Endothelial cell of umbilical vein (primary cell): ENCODE results near the gene AKAP8L. TPM values are rescaled to one million over a fixed set of nuclear protein-coding genes. Genes with fewer than 3 reads are reported as not detected.

Experiments
- BruUV-seq: library from RNA; stranded (reverse); fragments of 400-500 nt; replicated peaks from 2 replicates; lab custom pipeline; 2021; lab: Mats Ljungman, UMichigan
- CTCF ChIA-PET: fragments of 300-600, 350-600 bp; sonication (Branson Sonifier 250); formaldehyde crosslinking; loops from one replicate; lab custom pipeline; 2021; ENCODE audit warnings: antibody characterized with exemption, inconsistent platforms; lab: Charles Lee
- POLR2A ChIA-PET: fragments of 300-600, 350-600 bp; sonication (Branson Sonifier 250); formaldehyde crosslinking; loops from one replicate; lab custom pipeline; 2021; ENCODE audit warnings: antibody characterized with exemption, inconsistent platforms; lab: Charles Lee
- DNase-seq: peaks from one replicate; pipeline ENCODE4 v3.0.0-alpha.2; 2011; ENCODE audit warnings: low read depth, low spot score
- FAIRE-seq: peaks from 2 replicates; lab custom pipeline; 2011; peaks lifted over from hg19 to GRCh38; lab: Jason Lieb, UNC
- H2AFZ ChIP-seq: 2 replicates; pipeline ENCODE4 v1.6.0; 2012; ENCODE audit warnings: low read depth, low read length, control low read depth, inconsistent platforms
- H3K27ac ChIP-seq: 2 replicates; pipeline ENCODE4 v1.5.1; 2011; ENCODE audit warnings: low read depth, mild to moderate bottlenecking, control low read depth, low read length, moderate library complexity; ENCODE audit not compliant: insufficient read depth
- H3K27me3 ChIP-seq, 2 experiments: 2 replicates each; pipeline versions ENCODE4 v1.6.0 to v1.6.1; 2011; ENCODE audit warnings: low read length in 2 of 2, mixed read lengths in 1 of 2; ENCODE audit not compliant: control insufficient read depth in 2 of 2, insufficient read depth in 2 of 2
- H3K36me3 ChIP-seq, 2 experiments: 2 replicates in 1 of 2; 3 replicates in 1 of 2; pipeline ENCODE4 v1.5.1; 2011; ENCODE audit warnings: low read length in 2 of 2, mild to moderate bottlenecking in 1 of 2, moderate library complexity in 1 of 2; ENCODE audit not compliant: control insufficient read depth in 2 of 2, insufficient read depth in 2 of 2; ENCODE audit errors: extremely low read depth in 1 of 2
- H3K4me1 ChIP-seq: 3 replicates; pipeline ENCODE4 v1.5.1; 2011; ENCODE audit warnings: mild to moderate bottlenecking, low read length; ENCODE audit not compliant: control insufficient read depth, insufficient read depth; ENCODE audit errors: extremely low read depth
- H3K4me2 ChIP-seq: 2 replicates; pipeline ENCODE4 v1.6.1; 2011; ENCODE audit warnings: low read length, control low read depth, mixed read lengths; ENCODE audit not compliant: insufficient read depth
- H3K4me3 ChIP-seq, 3 experiments: fragments of 200-600 bp in 1 of 3; sonication (generic), shearing (Covaris generic) in 1 of 3; replicated peaks in 1 of 3; 2 replicates each; pipeline ENCODE4 v1.5.1; 2011 to 2016; ENCODE audit warnings: control low read depth in 3 of 3, low read length in 3 of 3, mild to moderate bottlenecking in 2 of 3, inconsistent platforms in 1 of 3, low read depth in 1 of 3, moderate library complexity in 1 of 3; ENCODE audit not compliant: insufficient read depth in 1 of 3
- H3K79me2 ChIP-seq: 2 replicates; pipeline ENCODE4 v1.6.0; 2012; ENCODE audit warnings: low read length, inconsistent platforms; ENCODE audit not compliant: control insufficient read depth, insufficient read depth
- H3K9ac ChIP-seq: replicated peaks from 2 replicates; pipeline ENCODE3; 2011; ENCODE audit warnings: low read length, control low read depth; ENCODE audit not compliant: insufficient read depth; ENCODE audit errors: extremely low read depth
- H3K9me1 ChIP-seq: replicated peaks from 3 replicates; pipeline ENCODE4 v1.6.0; 2011; ENCODE audit warnings: mild to moderate bottlenecking, low read length; ENCODE audit not compliant: control insufficient read depth, insufficient read depth; ENCODE audit errors: extremely low read depth
- H3K9me3 ChIP-seq: replicated peaks from 2 replicates; pipeline ENCODE4 v1.5.1; 2012; ENCODE audit warnings: low read length, inconsistent platforms; ENCODE audit not compliant: control insufficient read depth, insufficient read depth
- H4K20me1 ChIP-seq: replicated peaks from 2 replicates; pipeline ENCODE3; 2011; ENCODE audit warnings: mild to moderate bottlenecking, low read length; ENCODE audit not compliant: control insufficient read depth, insufficient read depth; ENCODE audit errors: extremely low read depth
- CTCF ChIP-seq, 2 donors: IDR thresholded peaks; 1 replicate in 1 of 2; 2 replicates in 1 of 2; pipeline ENCODE4 v1.5.1; 2011; ENCODE audit warnings: low read length in 2 of 2, mild to moderate bottlenecking in 2 of 2, moderate library complexity in 2 of 2, control low read depth in 1 of 2, inconsistent platforms in 1 of 2, low read depth in 1 of 2; ENCODE audit not compliant: insufficient read depth in 1 of 2; ENCODE audit errors: extremely low read depth in 1 of 2
- EZH2 ChIP-seq: IDR thresholded peaks from 2 replicates; pipeline ENCODE4 v1.6.1; 2012; ENCODE audit warnings: borderline replicate concordance, low read depth, mild to moderate bottlenecking, moderate library complexity, low read length, inconsistent platforms; ENCODE audit not compliant: severe bottlenecking
- FOS ChIP-seq: IDR thresholded peaks from 2 replicates; pipeline ENCODE4 v1.6.1; 2011; ENCODE audit warnings: mild to moderate bottlenecking, low read length, moderate library complexity, borderline replicate concordance; ENCODE audit not compliant: insufficient read depth
- GATA2 ChIP-seq: IDR thresholded peaks from 2 replicates; pipeline ENCODE4 v1.7.0; 2011; ENCODE audit warnings: low read depth, mild to moderate bottlenecking, moderate library complexity, mixed read lengths, low read length; ENCODE audit not compliant: insufficient read length, insufficient read depth
- JUN ChIP-seq: IDR thresholded peaks from 2 replicates; pipeline ENCODE4 v1.6.1; 2011; ENCODE audit warnings: borderline replicate concordance, low read depth; ENCODE audit not compliant: insufficient read length, insufficient read depth
- MYC ChIP-seq: IDR thresholded peaks from one replicate; pipeline ENCODE4 v1.6.1; 2011; ENCODE audit warnings: mild to moderate bottlenecking, low read depth, low read length
- POLR2A ChIP-seq: IDR thresholded peaks from 2 replicates; pipeline ENCODE4 v1.6.1; 2012; ENCODE audit warnings: low read depth, mild to moderate bottlenecking, control low read depth, low read length
- POLR2AphosphoS5 ChIP-seq: IDR thresholded peaks from 2 replicates; pipeline ENCODE4 v1.6.1; 2012; ENCODE audit warnings: low read depth, mild to moderate bottlenecking, control low read depth, low read length, moderate library complexity; ENCODE audit not compliant: insufficient read depth
- dilution Hi-C: fragments of 300-500 bp; cut with MboI; formaldehyde crosslinking; loops from one replicate; pipeline ENCODE4 v1.15.0; 2019; ENCODE audit warnings: low sequenced_read_pairs; ENCODE audit not compliant: extremely low pct_ligation_motif_present
- intact Hi-C: fragments of 100-400 bp; cut with micrococcal nuclease; formaldehyde crosslinking; loops from one replicate; pipeline ENCODE4 v1.10.0; 2022
- polyA plus RNA-seq, 4 experiments: library from polyadenylated mRNA; depleted of rRNA in 3 of 4; stranded (reverse) in 3 of 4; unstranded in 1 of 4; fragments of >200 nt; gene quantifications; 2 replicates each; pipeline versions ENCODE4 v1.2.1 to v1.2.3, GENCODE V29; 2011 to 2012; ENCODE audit warnings: missing spikeins in 1 of 4
- total RNA-seq: library from RNA; stranded (reverse); gene quantifications from 2 replicates; pipeline ENCODE4 v1.2.3, GENCODE V29; 2021
- TF ChIP-seq, protein P1 (sequence below): IDR thresholded peaks from 2 replicates; pipeline ENCODE4 v1.6.1; 2011; ENCODE audit not compliant: insufficient read depth, insufficient read length

AKAP8L gene
- total and polyA plus RNA-seq, 2 donors (not counting 3 experiments of a cell fraction or from before 2014, with no cell fraction given) = 63.9 to 99.6 TPM

GRCh38 chr19:15397236-15397635 is 21.6 kb downstream of the AKAP8L start:
- intact Hi-C loops (no loop called here), dilution Hi-C loops (no loop called here)
- ChIA-PET POLR2A (no interaction called here), CTCF (interaction anchor here (1.8 kb wide), 1 partner anchor 10 kb away, joined by 5 read pairs; no protein-coding TSS in a partner anchor)
- H3K27me3 ChIP-seq = no peaks in the 10 kb centered on the region
- no peaks in the 10 kb centered on the region for H3K9me1 ChIP-seq
- no peaks in the 10 kb centered on the region for H3K4me1 ChIP-seq
- no TSS peak for BruUV-seq
- H3K79me2 ChIP-seq = peaks cover 5% of the 10 kb centered on the region
- no peak overlapping the region for H3K27ac ChIP-seq
- H3K4me2 ChIP-seq = no peak overlapping the region
- TF ChIP-seq FOS = no peak
- TF ChIP-seq POLR2A = no peak
- no peak for TF ChIP-seq POLR2AphosphoS5
- no peak for TF ChIP-seq MYC
- no peak for TF ChIP-seq EZH2
- no peak for TF ChIP-seq GATA2
- no peak for TF ChIP-seq JUN
- TF ChIP-seq, protein P1, sequence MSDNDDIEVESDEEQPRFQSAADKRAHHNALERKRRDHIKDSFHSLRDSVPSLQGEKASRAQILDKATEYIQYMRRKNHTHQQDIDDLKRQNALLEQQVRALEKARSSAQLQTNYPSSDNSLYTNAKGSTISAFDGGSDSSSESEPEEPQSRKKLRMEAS = no peak
- TF ChIP-seq CTCF (IDR thresholded peaks at IDR 0.05; ENCODE audit: extremely low read depth in 1 of 2, insufficient read depth in 1 of 2, low read depth in 1 of 2, low read length in 2 of 2) = no peak
- H3K36me3 ChIP-seq = peaks cover 11 to 54% of the 10 kb centered on the region in 2 experiments
- H3K4me3 ChIP-seq = no peak overlapping the region
- DNase-seq = no peak
- H3K9ac ChIP-seq = no peak overlapping the region
- H3K9me3 ChIP-seq = no peaks in the 10 kb centered on the region
- no peak overlapping the region for H2AFZ ChIP-seq
- no peak for FAIRE-seq
- H4K20me1 ChIP-seq = no peaks in the 10 kb centered on the region
